GM08714 (cell line): ENCODE results near the gene LST1.

Source experiments
- H3K4me3 ChIP-seq: fragments of 200-500 bp; sonication (Bioruptor generic); 2 replicates; pipeline ENCODE4 v1.5.1; 2014; ENCODE audit warnings: mild to moderate bottlenecking, low read length, inconsistent platforms
- ZNF274 ChIP-seq: IDR thresholded peaks from 2 replicates; pipeline ENCODE4 v1.6.1; 2012; ENCODE audit warnings: mild to moderate bottlenecking, low read depth, low read length

The LST1 gene

GRCh38 chr6:31630177-31630934 lies 44.3 kb downstream of the LST1 start:
- no peak for TF ChIP-seq ZNF274
- no peak overlapping the region for H3K4me3 ChIP-seq

GRCh38 chr6:31631209-31631608 lies 45.1 kb downstream of the LST1 start:
- no peak for TF ChIP-seq ZNF274

GRCh38 chr6:31631681-31632278 lies 45.7 kb downstream of the LST1 start:
- H3K4me3 ChIP-seq, result no peak overlapping the region
- TF ChIP-seq ZNF274, result no peak

More at GRCh38 chr6:31631209-31631608, 45.1 kb downstream of the LST1 start:
- H3K4me3 ChIP-seq, result no peak overlapping the region

GRCh38 chr6:31632279-31632946 lies 46.3 kb downstream of the LST1 start:
- TF ChIP-seq ZNF274, result no peak
- no peak overlapping the region for H3K4me3 ChIP-seq

GRCh38 chr6:31633447-31633846 lies 47.4 kb downstream of the LST1 start:
- TF ChIP-seq ZNF274, result no peak
- H3K4me3 ChIP-seq, result no peak overlapping the region

GRCh38 chr6:31634131-31634530 lies 48.1 kb downstream of the LST1 start:
- no peak overlapping the region for H3K4me3 ChIP-seq
- no peak for TF ChIP-seq ZNF274

GRCh38 chr6:31634969-31635575 lies 49.0 kb downstream of the LST1 start:
- no peak overlapping the region for H3K4me3 ChIP-seq

GRCh38 chr6:31636698-31637596 lies 50.9 kb downstream of the LST1 start:
- H3K4me3 ChIP-seq, result no peak overlapping the region
- no peak for TF ChIP-seq ZNF274

More at GRCh38 chr6:31634969-31635575, 49.0 kb downstream of the LST1 start:
- TF ChIP-seq ZNF274, result no peak
